MM.1S (cell line): ENCODE results near the gene NSL1.

ENCODE experiments used
- CTCF ChIP-seq: fragments of 300-600 bp; sonication (generic); IDR thresholded peaks from 2 replicates; pipeline ENCODE4 v1.5.1; 2016; ENCODE audit warnings: antibody characterized with exemption, low read length, mixed read lengths
- EZH2 ChIP-seq: fragments of 300-600 bp; sonication (generic); optimal IDR thresholded peaks from 2 replicates; pipeline ENCODE3; 2017; ENCODE audit warnings: low read depth, mild to moderate bottlenecking, antibody characterized with exemption, low read length, mixed read lengths
- EZH2phosphoT487 ChIP-seq: fragments of 300-600 bp; sonication (generic); IDR thresholded peaks from 2 replicates; pipeline ENCODE4 v1.6.1; 2018; ENCODE audit warnings: antibody characterized with exemption, low read length

- TF ChIP-seq CTCF: no peak
- TF ChIP-seq EZH2: no peak
- TF ChIP-seq EZH2phosphoT487: no peak
Observed at GRCh38 chr1:212794561-212795014, 3.0 kb upstream of the NSL1 start.
